OCI-LY1 (cell line): ENCODE measurements around the gene PYY.

Experiments
- CTCF ChIP-seq: fragments of 200-600 bp; sonication (generic), shearing (Covaris generic); IDR thresholded peaks from 2 replicates; pipeline ENCODE4 v1.5.1; 2017; ENCODE audit warnings: mild to moderate bottlenecking, antibody characterized with exemption, low read length, moderate library complexity, mixed read lengths
- EZH2 ChIP-seq: fragments of 200-600 bp; sonication (generic), shearing (Covaris generic); IDR thresholded peaks from 2 replicates; pipeline ENCODE4 v1.8.0; 2017; ENCODE audit warnings: borderline replicate concordance, mixed run types, mild to moderate bottlenecking, antibody characterized with exemption, low read length, moderate library complexity, mixed read lengths

DNA sequence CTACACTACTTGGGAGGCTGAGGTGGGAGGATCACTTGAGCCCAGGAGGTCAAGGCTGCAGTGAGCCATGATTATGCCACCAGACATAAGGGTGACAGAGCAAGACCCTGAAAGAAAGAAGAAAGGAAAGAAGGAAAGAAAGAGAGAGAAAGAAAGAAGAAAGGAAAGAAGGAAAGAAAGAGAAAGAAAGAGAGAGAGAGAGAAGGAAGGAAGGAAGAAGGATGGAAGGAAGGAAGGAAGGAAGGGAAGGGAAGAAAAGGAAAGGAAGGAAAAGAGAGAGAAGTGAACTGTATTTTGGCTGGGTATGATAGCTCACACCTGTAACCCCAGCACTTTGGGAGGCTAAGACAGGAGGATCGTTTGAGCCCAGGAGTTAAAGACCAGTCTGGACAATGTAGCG lies 24.3 kb upstream of the PYY start:
- no peak for TF ChIP-seq CTCF
- TF ChIP-seq EZH2, result no peak
